Activated T-helper 1 cell treated with anti-CD3 and anti-CD28 coated beads, Interleukin-2, amount 50 U/mL, for 16 hours (primary cell): ENCODE data around the gene SEC23IP.

Experiments used
- DNase-seq, 2 donors: peaks; one replicate each; pipeline ENCODE4 v3.0.0-alpha.2; 2020; ENCODE audit warnings: low read depth in 1 of 2, low spot score in 1 of 2

Gene SEC23IP

GRCh38 chr10:119933179-119933578 is 40.6 kb downstream of the SEC23IP start:
- no peak for DNase-seq

- DNase-seq: no peak
These were observed 48.0 kb downstream of the SEC23IP start for GRCh38 chr10:119940487-119940886.

GRCh38 chr10:119942973-119943372 is 50.4 kb downstream of the SEC23IP start:
- DNase-seq: no peak

- DNase-seq: no peak
These were observed 53.3 kb downstream of the SEC23IP start for GRCh38 chr10:119945805-119946204.

- DNase-seq: no peak
These were observed 54.8 kb downstream of the SEC23IP start for GRCh38 chr10:119947300-119947699.

- DNase-seq: no peak
These were observed 64.9 kb downstream of the SEC23IP start for GRCh38 chr10:119957451-119957850.

GRCh38 chr10:119962837-119963236 is 70.3 kb downstream of the SEC23IP start:
- DNase-seq: no peak

GRCh38 chr10:119967066-119967465 is 74.5 kb downstream of the SEC23IP start:
- no peak for DNase-seq

- DNase-seq: no peak
These were observed 77.1 kb downstream of the SEC23IP start for GRCh38 chr10:119969609-119970008.

GRCh38 chr10:119970107-119970506 is 77.6 kb downstream of the SEC23IP start:
- no peak for DNase-seq

- no peak for DNase-seq
These were observed 78.4 kb downstream of the SEC23IP start for GRCh38 chr10:119970963-119971362.

- no peak for DNase-seq
These were observed 80.8 kb downstream of the SEC23IP start for GRCh38 chr10:119973281-119973680.

- no peak for DNase-seq
These were observed 83.9 kb downstream of the SEC23IP start for GRCh38 chr10:119976421-119976820.

- DNase-seq: no peak
These were observed 88.6 kb downstream of the SEC23IP start for GRCh38 chr10:119980956-119981750.

GRCh38 chr10:119981826-119982225 is 89.3 kb downstream of the SEC23IP start:
- DNase-seq: no peak

- no peak for DNase-seq
These were observed 95.8 kb downstream of the SEC23IP start for GRCh38 chr10:119988333-119988732.

- no peak for DNase-seq
These were observed 97.4 kb downstream of the SEC23IP start for GRCh38 chr10:119989966-119990365.

GRCh38 chr10:119991066-119991465 is 98.5 kb downstream of the SEC23IP start:
- DNase-seq: no peak

GRCh38 chr10:119991816-119992215 is 99.3 kb downstream of the SEC23IP start:
- no peak for DNase-seq
